NT2/D1 (cell line): ENCODE measurements around the gene TANK.

Source experiments
- DNase-seq: peaks from one replicate; pipeline ENCODE4 v3.0.0-alpha.2; 2011; ENCODE audit warnings: low read depth, low spot score
- H3K27me3 ChIP-seq: 2 replicates; pipeline ENCODE4 v1.6.0; 2011; ENCODE audit warnings: mild to moderate bottlenecking; ENCODE audit not compliant: insufficient read length, insufficient read depth
- H3K36me3 ChIP-seq: 2 replicates; pipeline ENCODE4 v1.6.1; 2011; ENCODE audit warnings: mild to moderate bottlenecking, low read length, mixed read lengths; ENCODE audit not compliant: insufficient read depth, insufficient read length
- H3K4me1 ChIP-seq: 2 replicates; pipeline ENCODE4 v1.5.1; 2011; ENCODE audit not compliant: insufficient read depth, insufficient read length
- H3K4me3 ChIP-seq: 2 replicates; pipeline ENCODE4 v1.5.1; 2011; ENCODE audit warnings: low read depth; ENCODE audit not compliant: insufficient read length
- H3K9ac ChIP-seq: 2 replicates; pipeline ENCODE4 v1.6.0; 2011; ENCODE audit warnings: low read depth; ENCODE audit not compliant: insufficient read length
- H3K9me3 ChIP-seq: 2 replicates; pipeline ENCODE4 v1.5.1; 2011; ENCODE audit warnings: mild to moderate bottlenecking, low read length; ENCODE audit not compliant: insufficient read depth
- SUZ12 ChIP-seq: IDR thresholded peaks from 2 replicates; pipeline ENCODE4 v1.6.1; 2011; ENCODE audit not compliant: insufficient read length, insufficient read depth; ENCODE audit errors: extremely low read depth
- YY1 ChIP-seq: IDR thresholded peaks from 2 replicates; pipeline ENCODE4 v1.6.1; 2011; ENCODE audit not compliant: insufficient read length, insufficient read depth
- ZNF274 ChIP-seq: IDR thresholded peaks from 2 replicates; pipeline ENCODE4 v1.6.1; 2011; ENCODE audit warnings: mild to moderate bottlenecking, low read depth, low read length

The TANK gene

DNA sequence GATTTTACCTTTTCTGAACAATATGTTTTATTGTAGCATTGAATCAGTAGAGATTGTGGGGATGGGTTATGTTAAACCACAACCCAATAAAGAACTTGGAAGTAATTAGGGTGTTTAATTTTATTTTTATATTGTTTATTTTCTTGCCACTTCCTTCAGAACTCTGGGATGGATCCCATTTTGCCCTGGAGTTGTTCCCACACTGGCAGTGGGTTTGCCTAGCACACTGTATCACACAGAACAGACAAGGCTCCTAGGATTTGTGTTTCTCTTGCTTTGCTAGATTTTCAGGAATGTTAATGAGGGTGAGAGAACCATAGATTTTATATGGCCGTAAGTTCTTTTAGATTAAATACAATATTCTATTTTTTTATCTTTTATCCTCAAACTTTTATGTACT is 59.0 kb downstream of the TANK start:
- Histone ChIP-seq H3K9me3 (0 out of 2 replicates have a peak, but pooled peaks cover 6% of the 10 kb centered on the region), H3K27me3 (no peaks in the 10 kb centered on the region), H3K36me3 (peaks cover 7% of the 10 kb centered on the region), H3K9ac (no peak overlapping the region), H3K4me1 (no peaks in the 10 kb centered on the region), H3K4me3 (no peak overlapping the region)
- no peak for DNase-seq
- TF ChIP-seq ZNF274 (no peak), SUZ12 (no peak), YY1 (no peak)

DNA sequence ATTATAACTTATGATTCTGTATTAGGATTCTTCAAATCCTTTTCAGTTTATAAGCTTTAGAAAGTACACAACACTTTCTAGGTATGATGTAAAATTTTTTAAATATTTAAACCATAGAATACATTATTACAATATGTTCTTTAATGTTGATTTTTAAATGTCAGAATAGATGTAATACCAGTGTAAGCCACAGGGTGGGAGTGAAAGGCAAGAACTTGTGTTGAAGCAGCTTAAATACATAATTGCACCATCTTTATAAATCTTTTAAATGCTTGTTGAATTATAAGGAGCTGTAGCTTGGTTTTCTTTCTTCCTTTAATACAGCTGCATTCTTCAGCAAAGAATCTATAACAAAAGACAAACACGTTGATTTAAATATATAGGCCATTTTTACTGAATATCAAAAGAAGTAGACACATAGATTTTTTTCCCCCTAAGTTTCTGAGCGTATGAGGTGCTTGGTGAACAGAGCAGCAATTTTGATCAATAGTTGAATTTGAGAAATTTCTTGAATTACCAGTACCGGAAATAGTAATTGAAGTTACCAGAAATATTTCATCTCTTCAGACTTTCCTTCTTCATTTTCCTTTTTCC is 63.0 kb downstream of the TANK start:
- Histone ChIP-seq H3K9ac (no peak overlapping the region), H3K4me3 (no peak overlapping the region), H3K9me3 (no peaks in the 10 kb centered on the region), H3K36me3 (peaks cover 10% of the 10 kb centered on the region), H3K4me1 (no peaks in the 10 kb centered on the region), H3K27me3 (no peaks in the 10 kb centered on the region)
- no peak for DNase-seq
- TF ChIP-seq YY1 (no peak), SUZ12 (no peak), ZNF274 (no peak)

DNA sequence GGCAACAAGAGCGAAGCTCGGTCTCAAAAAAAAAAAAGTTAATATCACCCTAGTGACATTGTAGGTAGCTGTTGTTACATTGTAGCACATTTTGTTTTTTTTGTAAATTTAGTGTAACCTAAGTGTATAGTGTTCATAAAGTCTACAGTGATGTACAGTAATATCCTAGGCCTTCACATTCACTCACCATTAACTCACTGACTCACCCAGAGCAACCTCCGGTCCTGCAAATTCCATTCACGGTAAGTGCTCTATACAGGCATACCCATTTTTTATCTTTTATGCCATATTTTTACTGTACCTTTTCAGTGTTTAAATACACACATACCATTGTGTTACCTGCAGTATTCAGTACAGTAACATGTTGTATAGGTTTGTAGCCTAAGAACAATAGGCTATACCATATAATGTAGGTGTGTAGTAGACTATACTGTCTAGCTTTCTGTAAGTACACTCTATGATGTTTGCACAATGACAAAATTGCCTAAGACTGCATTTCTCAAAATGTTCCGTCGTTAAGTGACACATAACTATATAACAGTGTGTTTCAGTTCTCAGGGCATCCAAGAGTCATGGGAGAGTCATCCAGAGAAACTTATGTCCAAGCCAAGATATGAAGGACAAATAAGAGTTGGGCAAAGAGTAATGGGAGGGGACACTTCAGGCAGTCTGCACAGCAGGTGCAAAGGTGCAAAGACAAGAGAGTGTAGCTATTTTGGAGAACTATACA is 68.4 kb downstream of the TANK start:
- no peaks in the 10 kb centered on the region for H3K4me1 ChIP-seq
- H3K9ac ChIP-seq: no peak overlapping the region
- no peaks in the 10 kb centered on the region for H3K27me3 ChIP-seq
- TF ChIP-seq YY1: no peak
- no peak for TF ChIP-seq ZNF274
- TF ChIP-seq SUZ12: no peak
- H3K36me3 ChIP-seq: peaks cover 21% of the 10 kb centered on the region
- no peak overlapping the region for H3K4me3 ChIP-seq
- H3K9me3 ChIP-seq: no peaks in the 10 kb centered on the region
- DNase-seq: no peak

- no peaks in the 10 kb centered on the region for H3K4me1 ChIP-seq
- H3K9me3 ChIP-seq: no peaks in the 10 kb centered on the region
- peaks cover 22% of the 10 kb centered on the region for H3K36me3 ChIP-seq
- H3K27me3 ChIP-seq: no peaks in the 10 kb centered on the region
- TF ChIP-seq ZNF274 (no peak), SUZ12 (no peak), YY1 (no peak)
- no peak overlapping the region for H3K4me3 ChIP-seq
- no peak overlapping the region for H3K9ac ChIP-seq
- no peak for DNase-seq
These were observed 70.7 kb downstream of the TANK start for GRCh38 chr2:161230959-161231358.

DNA sequence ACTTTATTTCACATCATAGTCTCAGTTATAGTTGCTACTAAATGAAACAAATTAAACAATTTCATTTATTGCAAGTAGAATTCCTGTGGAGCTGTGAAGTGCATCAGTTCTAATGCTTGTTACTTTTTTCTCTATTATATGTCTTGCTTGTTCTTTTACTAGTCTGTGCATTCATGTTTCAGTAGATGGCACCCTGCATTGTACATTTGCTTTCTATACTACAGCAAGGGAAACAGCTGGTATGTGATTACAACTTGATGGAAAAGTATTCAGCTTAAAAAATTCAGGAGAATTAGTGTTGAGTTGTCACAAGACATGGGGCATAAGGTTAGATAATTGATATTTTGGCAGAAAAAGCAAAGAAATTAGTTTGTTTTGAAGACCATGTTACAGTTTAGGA is 72.3 kb downstream of the TANK start:
- H3K36me3 ChIP-seq: peaks cover 24% of the 10 kb centered on the region
- no peak for TF ChIP-seq YY1
- TF ChIP-seq SUZ12: no peak
- TF ChIP-seq ZNF274: no peak
- H3K27me3 ChIP-seq: peaks cover under 1% of the 10 kb centered on the region
- H3K4me3 ChIP-seq: no peak overlapping the region
- no peaks in the 10 kb centered on the region for H3K9me3 ChIP-seq
- no peak for DNase-seq
- H3K9ac ChIP-seq: no peak overlapping the region
- no peaks in the 10 kb centered on the region for H3K4me1 ChIP-seq

GRCh38 chr2:161233858-161234431 is 73.7 kb downstream of the TANK start:
- no peak overlapping the region for H3K4me3 ChIP-seq
- H3K4me1 ChIP-seq: no peaks in the 10 kb centered on the region
- DNase-seq: no peak
- peaks cover 8% of the 10 kb centered on the region for H3K27me3 ChIP-seq
- H3K9me3 ChIP-seq: no peaks in the 10 kb centered on the region
- TF ChIP-seq SUZ12 (no peak), YY1 (no peak), ZNF274 (no peak)
- H3K36me3 ChIP-seq: peaks cover 14% of the 10 kb centered on the region
- no peak overlapping the region for H3K9ac ChIP-seq

DNA sequence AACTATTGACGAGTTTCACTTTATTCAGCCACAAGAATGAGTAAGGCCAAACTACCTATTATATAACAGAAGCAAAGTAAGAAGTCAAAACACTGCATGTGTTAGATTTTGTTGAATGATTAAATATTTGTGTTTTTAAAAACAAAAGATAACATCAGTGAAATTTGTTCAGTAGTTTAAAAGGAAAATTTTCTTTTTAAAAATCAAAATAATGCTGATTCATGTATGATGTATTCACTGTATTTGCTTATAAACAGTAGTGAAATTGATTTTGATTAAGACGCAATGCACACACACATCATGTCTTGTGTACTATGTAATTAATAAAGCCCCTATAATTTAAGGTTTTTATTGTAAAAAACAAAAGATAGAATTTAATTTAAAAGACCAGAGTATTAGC is 74.4 kb downstream of the TANK start:
- TF ChIP-seq ZNF274 (no peak), YY1 (no peak), SUZ12 (no peak)
- H3K27me3 ChIP-seq: peaks cover 8% of the 10 kb centered on the region
- no peaks in the 10 kb centered on the region for H3K9me3 ChIP-seq
- H3K4me1 ChIP-seq: no peaks in the 10 kb centered on the region
- peaks cover 14% of the 10 kb centered on the region for H3K36me3 ChIP-seq
- H3K9ac ChIP-seq: no peak overlapping the region
- DNase-seq: no peak
- H3K4me3 ChIP-seq: no peak overlapping the region
